ENCODE measurements around the gene FAM118A. TPM values are rescaled to one million over a fixed set of nuclear protein-coding genes. Genes with fewer than 3 reads are reported as not detected.

The FAM118A gene
- total and polyA plus RNA-seq, 9 of the 15 experiments (the other 6 are each of a cell fraction or from before 2014, with no cell fraction given) = 17.0 to 223 (median 59.4) TPM

DNA sequence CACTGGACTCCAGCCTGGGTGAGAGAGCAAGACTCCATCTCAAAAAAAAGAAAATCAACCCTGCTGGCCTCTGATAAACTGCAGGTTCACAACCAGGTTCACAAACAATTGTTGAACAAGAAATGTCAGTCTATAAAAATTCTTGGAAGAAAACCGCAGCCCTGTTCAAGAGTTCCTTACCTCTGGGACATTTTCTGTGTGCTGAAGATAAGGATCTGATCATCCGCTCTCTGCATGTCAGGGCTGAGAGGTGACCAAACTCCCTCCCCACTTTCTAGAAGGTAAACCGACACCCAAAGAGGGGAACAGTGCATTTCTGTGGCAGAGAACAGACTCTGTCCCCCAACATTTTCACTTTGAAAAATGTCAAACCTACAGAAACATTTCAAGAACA is 29.1 kb upstream of the FAM118A start:
- ATAC-seq (no peak), FAIRE-seq (no peak), DNase-seq (ENCODE audit: extremely low read depth in 1 of 4, low spot score in 3 of 4) (no peak)
- Histone ChIP-seq H3K4me1 (replicated peaks in 1 of 2; ENCODE audit: control insufficient read depth in 2 of 2, insufficient read depth in 2 of 2, low read length in 2 of 2) (peaks cover 0 to 7% of the 10 kb centered on the region in 2 experiments; a peak in 3 of 5 replicates), H4K20me1 (replicated peaks; ENCODE audit: control insufficient read depth, insufficient read depth, low read length) (no peaks in the 10 kb centered on the region), H3K9me3 (replicated peaks; ENCODE audit: control insufficient read depth, insufficient read depth, low read depth, low read length) (no peaks in the 10 kb centered on the region), H2AFZ (ENCODE audit: low read depth, low read length) (no peak overlapping the region), H3K9ac (ENCODE audit: insufficient read depth in 1 of 2, low read depth in 2 of 2, low read length in 2 of 2) (no peak overlapping the region), H3K4me3 (no peak overlapping the region), H3K9me1 (ENCODE audit: control insufficient read depth, insufficient read depth, low read length) (no peaks in the 10 kb centered on the region), H3K27me3 (ENCODE audit: control insufficient read depth in 2 of 2, insufficient read depth in 2 of 2, low read length in 2 of 2) (peaks cover 0 to 8% of the 10 kb centered on the region in 2 experiments; a peak in 2 of 5 replicates), H3K4me2 (ENCODE audit: insufficient read depth, low read length) (no peak overlapping the region), H3K79me2 (ENCODE audit: control insufficient read depth, insufficient read depth, low read length) (no peaks in the 10 kb centered on the region), H3K36me3 (ENCODE audit: control insufficient read depth, insufficient read depth, low read length) (no peaks in the 10 kb centered on the region), H3K27ac (ENCODE audit: extremely low read depth, low read depth, low read length) (no peak overlapping the region)
- BruUV-seq (replicated peaks) = no TSS peak
- ChIA-PET CTCF (ENCODE audit: low intra/inter-chr PET ratio) (no interaction called here), POLR2A (no interaction called here)
- TF ChIP-seq HNRNPL (IDR thresholded peaks at IDR 0.05; ENCODE audit: low read depth, low read length) = no peak
- TF ChIP-seq CSDE1 (IDR thresholded peaks at IDR 0.05) = no peak
- TF ChIP-seq HMGXB4 (CRISPR knock-in tag; IDR thresholded peaks at IDR 0.05) = no peak
- TF ChIP-seq, protein P1, sequence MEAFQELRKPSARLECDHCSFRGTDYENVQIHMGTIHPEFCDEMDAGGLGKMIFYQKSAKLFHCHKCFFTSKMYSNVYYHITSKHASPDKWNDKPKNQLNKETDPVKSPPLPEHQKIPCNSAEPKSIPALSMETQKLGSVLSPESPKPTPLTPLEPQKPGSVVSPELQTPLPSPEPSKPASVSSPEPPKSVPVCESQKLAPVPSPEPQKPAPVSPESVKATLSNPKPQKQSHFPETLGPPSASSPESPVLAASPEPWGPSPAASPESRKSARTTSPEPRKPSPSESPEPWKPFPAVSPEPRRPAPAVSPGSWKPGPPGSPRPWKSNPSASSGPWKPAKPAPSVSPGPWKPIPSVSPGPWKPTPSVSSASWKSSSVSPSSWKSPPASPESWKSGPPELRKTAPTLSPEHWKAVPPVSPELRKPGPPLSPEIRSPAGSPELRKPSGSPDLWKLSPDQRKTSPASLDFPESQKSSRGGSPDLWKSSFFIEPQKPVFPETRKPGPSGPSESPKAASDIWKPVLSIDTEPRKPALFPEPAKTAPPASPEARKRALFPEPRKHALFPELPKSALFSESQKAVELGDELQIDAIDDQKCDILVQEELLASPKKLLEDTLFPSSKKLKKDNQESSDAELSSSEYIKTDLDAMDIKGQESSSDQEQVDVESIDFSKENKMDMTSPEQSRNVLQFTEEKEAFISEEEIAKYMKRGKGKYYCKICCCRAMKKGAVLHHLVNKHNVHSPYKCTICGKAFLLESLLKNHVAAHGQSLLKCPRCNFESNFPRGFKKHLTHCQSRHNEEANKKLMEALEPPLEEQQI (IDR thresholded peaks at IDR 0.05) = no peak
- TF ChIP-seq KDM4B (IDR thresholded peaks at IDR 0.05; ENCODE audit: borderline replicate concordance in 2 of 2, low read depth in 1 of 2) = no peak
- TF ChIP-seq SMARCA5 (IDR thresholded peaks at IDR 0.05) = no peak
- TF ChIP-seq DMBX1 (CRISPR knock-in tag; IDR thresholded peaks at IDR 0.05; ENCODE audit: borderline replicate concordance) = no peak
- no peak for TF ChIP-seq HCFC1 (IDR thresholded peaks at IDR 0.05; ENCODE audit: low read depth, low read length)
- TF ChIP-seq MAFK (IDR thresholded peaks at IDR 0.05; ENCODE audit: low read length) = no peak
- no peak for TF ChIP-seq SMC3 (conservative IDR thresholded peaks at IDR 0.05; ENCODE audit: insufficient read depth, low read depth, low read length)
- no peak for TF ChIP-seq KLF1 (tag; IDR thresholded peaks at IDR 0.05)
- no peak for TF ChIP-seq GTF2A2 (tag; IDR thresholded peaks at IDR 0.05)
- no peak for TF ChIP-seq SMARCC2 (IDR thresholded peaks at IDR 0.05; ENCODE audit: low read depth)
- TF ChIP-seq NCOA2 (IDR thresholded peaks at IDR 0.05; ENCODE audit: partially characterized antibody in 2 of 2) = no peak
- intact Hi-C loops (cut with micrococcal nuclease) = no loop called here
- in situ Hi-C loops (cut with MboI) = no loop called here
- WGBS (ENCODE audit: insufficient coverage, low coverage, missing lambda C conversion rate) = 17% methylated on average over 1 of the region's 3 CpGs

All from K562 (cell line).